ENCODE data around the gene TSPAN32. TPM values are rescaled to one million over a fixed set of nuclear protein-coding genes. Genes with fewer than 3 reads are reported as not detected.
A peak's percentile ranks its signal among the peaks of the same experiment; 100 is the strongest.

The TSPAN32 gene
- total RNA-seq, 1 donor = 1.4 TPM

- Histone ChIP-seq H3K4me1 (ENCODE audit: insufficient read depth, low read length) (no peaks in the 10 kb centered on the region), H3K9me3 (ENCODE audit: low read depth, low read length) (no peaks in the 10 kb centered on the region), H3K79me2 (ENCODE audit: insufficient read depth, low read length) (no peaks in the 10 kb centered on the region), H3K27ac (ENCODE audit: low read depth, low read length) (no peak overlapping the region), H2AFZ (ENCODE audit: low read length) (no peak overlapping the region), H3K4me2 (ENCODE audit: insufficient read depth, low read length) (no peak overlapping the region), H3K4me3 (ENCODE audit: insufficient read depth, low read length) (no peak overlapping the region), H4K20me1 (ENCODE audit: insufficient read depth, low read length) (no peaks in the 10 kb centered on the region), H3K27me3 (ENCODE audit: insufficient read depth, low read length) (peaks cover 6% of the 10 kb centered on the region), H3K36me3 (ENCODE audit: insufficient read depth, low read length) (no peaks in the 10 kb centered on the region)
- DNase-seq (ENCODE audit: insufficient read length, low spot score, missing footprints) = peak; percentile 18
- TF ChIP-seq, protein P1, sequence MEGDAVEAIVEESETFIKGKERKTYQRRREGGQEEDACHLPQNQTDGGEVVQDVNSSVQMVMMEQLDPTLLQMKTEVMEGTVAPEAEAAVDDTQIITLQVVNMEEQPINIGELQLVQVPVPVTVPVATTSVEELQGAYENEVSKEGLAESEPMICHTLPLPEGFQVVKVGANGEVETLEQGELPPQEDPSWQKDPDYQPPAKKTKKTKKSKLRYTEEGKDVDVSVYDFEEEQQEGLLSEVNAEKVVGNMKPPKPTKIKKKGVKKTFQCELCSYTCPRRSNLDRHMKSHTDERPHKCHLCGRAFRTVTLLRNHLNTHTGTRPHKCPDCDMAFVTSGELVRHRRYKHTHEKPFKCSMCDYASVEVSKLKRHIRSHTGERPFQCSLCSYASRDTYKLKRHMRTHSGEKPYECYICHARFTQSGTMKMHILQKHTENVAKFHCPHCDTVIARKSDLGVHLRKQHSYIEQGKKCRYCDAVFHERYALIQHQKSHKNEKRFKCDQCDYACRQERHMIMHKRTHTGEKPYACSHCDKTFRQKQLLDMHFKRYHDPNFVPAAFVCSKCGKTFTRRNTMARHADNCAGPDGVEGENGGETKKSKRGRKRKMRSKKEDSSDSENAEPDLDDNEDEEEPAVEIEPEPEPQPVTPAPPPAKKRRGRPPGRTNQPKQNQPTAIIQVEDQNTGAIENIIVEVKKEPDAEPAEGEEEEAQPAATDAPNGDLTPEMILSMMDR (IDR thresholded peaks at IDR 0.05; ENCODE audit: extremely low read depth, low read depth, low read length) = no peak
Observed at GRCh38 chr11:2294926-2295290, 6.9 kb upstream of the TSPAN32 start.

GRCh38 chr11:2295971-2296912 is 5.6 kb upstream of the TSPAN32 start:
- H3K4me1 ChIP-seq (ENCODE audit: insufficient read depth, low read length) = no peaks in the 10 kb centered on the region
- H2AFZ ChIP-seq (ENCODE audit: low read length) = no peak overlapping the region
- H3K4me2 ChIP-seq (ENCODE audit: insufficient read depth, low read length) = no peak overlapping the region
- H3K79me2 ChIP-seq (ENCODE audit: insufficient read depth, low read length) = no peaks in the 10 kb centered on the region
- no peaks in the 10 kb centered on the region for H4K20me1 ChIP-seq (ENCODE audit: insufficient read depth, low read length)
- no peak overlapping the region for H3K4me3 ChIP-seq (ENCODE audit: insufficient read depth, low read length)
- H3K27ac ChIP-seq (ENCODE audit: low read depth, low read length) = no peak overlapping the region
- H3K9me3 ChIP-seq (ENCODE audit: low read depth, low read length) = no peaks in the 10 kb centered on the region
- peak; percentile 63 for DNase-seq (ENCODE audit: insufficient read length, low spot score, missing footprints)
- TF ChIP-seq, protein P1 (IDR thresholded peaks at IDR 0.05; ENCODE audit: extremely low read depth, low read depth, low read length) = no peak
- H3K36me3 ChIP-seq (ENCODE audit: insufficient read depth, low read length) = no peaks in the 10 kb centered on the region
- no peaks in the 10 kb centered on the region for H3K27me3 ChIP-seq (ENCODE audit: insufficient read depth, low read length)

DNA sequence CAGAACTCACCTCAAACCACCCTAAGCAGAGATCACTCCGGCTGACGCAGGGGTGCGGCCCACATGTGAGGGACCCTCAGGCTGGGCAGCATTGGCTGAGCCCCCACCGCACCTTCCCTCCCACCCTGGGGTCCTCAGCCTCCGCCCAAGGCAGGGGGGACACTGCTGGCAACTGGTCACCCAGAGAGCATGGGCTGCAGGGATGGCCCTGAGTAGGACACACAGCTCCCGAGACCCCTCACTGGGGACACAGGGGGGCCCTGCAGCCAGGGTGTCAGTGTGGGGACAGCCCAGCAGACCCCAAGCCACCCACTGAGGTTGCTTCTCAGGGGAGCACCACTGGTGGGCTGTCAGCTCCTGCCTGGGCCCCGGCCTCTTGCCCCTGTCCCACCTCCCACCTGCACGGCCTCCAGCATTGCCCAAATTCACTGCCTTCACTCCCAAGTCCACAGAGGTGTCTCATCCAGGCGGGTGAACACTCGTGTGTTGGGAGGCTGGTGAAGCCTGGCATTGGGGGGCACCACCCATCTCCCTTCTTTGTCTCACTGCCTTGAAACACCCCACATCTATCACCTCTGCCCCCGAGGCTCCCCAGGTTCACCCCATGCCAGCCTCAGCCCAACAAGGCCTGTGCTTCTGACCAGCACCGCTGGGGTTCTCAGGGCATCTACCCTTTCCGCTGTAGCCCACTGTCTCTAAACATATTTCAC is 4.7 kb upstream of the TSPAN32 start:
- Histone ChIP-seq H3K27me3 (ENCODE audit: insufficient read depth, low read length) (no peaks in the 10 kb centered on the region), H3K4me3 (ENCODE audit: insufficient read depth, low read length) (no peak overlapping the region), H3K4me1 (ENCODE audit: insufficient read depth, low read length) (no peaks in the 10 kb centered on the region), H3K27ac (ENCODE audit: low read depth, low read length) (no peak overlapping the region), H3K79me2 (ENCODE audit: insufficient read depth, low read length) (no peaks in the 10 kb centered on the region), H3K4me2 (ENCODE audit: insufficient read depth, low read length) (no peak overlapping the region), H2AFZ (ENCODE audit: low read length) (no peak overlapping the region), H3K36me3 (ENCODE audit: insufficient read depth, low read length) (no peaks in the 10 kb centered on the region), H4K20me1 (ENCODE audit: insufficient read depth, low read length) (no peaks in the 10 kb centered on the region), H3K9me3 (ENCODE audit: low read depth, low read length) (no peaks in the 10 kb centered on the region)
- TF ChIP-seq, protein P1 (IDR thresholded peaks at IDR 0.05; ENCODE audit: extremely low read depth, low read depth, low read length) = no peak
- peak; percentile 42 for DNase-seq (ENCODE audit: insufficient read length, low spot score, missing footprints)

DNA sequence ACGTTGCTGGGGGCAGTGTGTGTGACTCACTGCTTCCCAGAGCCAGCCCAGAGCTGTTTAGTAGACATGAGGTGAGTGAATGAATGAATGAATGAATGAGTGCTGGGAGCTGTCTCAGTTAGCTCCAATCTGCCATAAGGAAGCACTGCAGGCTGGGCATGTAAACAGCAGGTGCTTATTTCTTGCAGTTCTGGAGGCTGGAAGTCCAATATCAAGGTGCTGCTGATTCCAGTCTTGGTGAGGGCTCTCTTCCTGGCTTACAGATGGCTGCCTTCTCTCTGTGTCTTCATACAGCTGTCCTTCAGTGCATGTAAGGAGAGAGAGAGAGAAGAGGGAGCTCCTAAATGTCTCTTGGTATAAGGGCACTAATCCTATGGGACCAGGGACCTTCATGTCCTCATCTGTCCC is 4.2 kb upstream of the TSPAN32 start:
- Histone ChIP-seq H3K4me3 (ENCODE audit: insufficient read depth, low read length) (no peak overlapping the region), H3K4me2 (ENCODE audit: insufficient read depth, low read length) (no peak overlapping the region), H2AFZ (ENCODE audit: low read length) (no peak overlapping the region), H3K27ac (ENCODE audit: low read depth, low read length) (no peak overlapping the region), H3K36me3 (ENCODE audit: insufficient read depth, low read length) (no peaks in the 10 kb centered on the region), H3K79me2 (ENCODE audit: insufficient read depth, low read length) (no peaks in the 10 kb centered on the region), H3K4me1 (ENCODE audit: insufficient read depth, low read length) (no peaks in the 10 kb centered on the region), H3K9me3 (ENCODE audit: low read depth, low read length) (no peaks in the 10 kb centered on the region), H4K20me1 (ENCODE audit: insufficient read depth, low read length) (no peaks in the 10 kb centered on the region), H3K27me3 (ENCODE audit: insufficient read depth, low read length) (no peaks in the 10 kb centered on the region)
- TF ChIP-seq, protein P1 (IDR thresholded peaks at IDR 0.05; ENCODE audit: extremely low read depth, low read depth, low read length) = no peak
- DNase-seq (ENCODE audit: insufficient read length, low spot score, missing footprints) = peak; percentile 41
